Measurements from ENCODE around the gene MAP3K4.

MAP3K4 gene

DNA sequence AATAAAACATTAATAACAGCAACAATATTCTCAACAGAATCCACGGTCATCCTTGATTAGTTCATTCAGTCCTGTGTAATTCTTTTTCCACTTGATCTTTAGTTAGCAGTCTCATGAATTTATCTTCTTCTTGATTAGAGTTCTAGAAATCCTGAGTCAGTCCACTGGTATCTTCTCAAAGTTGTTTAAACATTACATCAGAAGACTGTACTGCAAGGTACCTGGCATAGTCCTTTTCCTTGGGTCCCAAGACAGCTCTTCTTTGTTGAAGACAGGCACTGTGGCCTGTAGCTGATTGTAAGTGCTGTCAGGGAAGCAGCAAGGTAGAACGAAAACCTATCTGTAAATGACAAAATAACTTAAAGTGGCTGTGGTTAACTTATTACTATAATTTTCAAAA is 11.8 kb downstream of the MAP3K4 start:
- DNase-seq, result no peak

- no peak for DNase-seq
These were observed 16.7 kb downstream of the MAP3K4 start for GRCh38 chr6:161008245-161008644.

- DNase-seq, result no peak
These were observed 18.4 kb downstream of the MAP3K4 start for GRCh38 chr6:161009991-161010390.

GRCh38 chr6:161010418-161010817 is 18.8 kb downstream of the MAP3K4 start:
- DNase-seq, result no peak

DNA sequence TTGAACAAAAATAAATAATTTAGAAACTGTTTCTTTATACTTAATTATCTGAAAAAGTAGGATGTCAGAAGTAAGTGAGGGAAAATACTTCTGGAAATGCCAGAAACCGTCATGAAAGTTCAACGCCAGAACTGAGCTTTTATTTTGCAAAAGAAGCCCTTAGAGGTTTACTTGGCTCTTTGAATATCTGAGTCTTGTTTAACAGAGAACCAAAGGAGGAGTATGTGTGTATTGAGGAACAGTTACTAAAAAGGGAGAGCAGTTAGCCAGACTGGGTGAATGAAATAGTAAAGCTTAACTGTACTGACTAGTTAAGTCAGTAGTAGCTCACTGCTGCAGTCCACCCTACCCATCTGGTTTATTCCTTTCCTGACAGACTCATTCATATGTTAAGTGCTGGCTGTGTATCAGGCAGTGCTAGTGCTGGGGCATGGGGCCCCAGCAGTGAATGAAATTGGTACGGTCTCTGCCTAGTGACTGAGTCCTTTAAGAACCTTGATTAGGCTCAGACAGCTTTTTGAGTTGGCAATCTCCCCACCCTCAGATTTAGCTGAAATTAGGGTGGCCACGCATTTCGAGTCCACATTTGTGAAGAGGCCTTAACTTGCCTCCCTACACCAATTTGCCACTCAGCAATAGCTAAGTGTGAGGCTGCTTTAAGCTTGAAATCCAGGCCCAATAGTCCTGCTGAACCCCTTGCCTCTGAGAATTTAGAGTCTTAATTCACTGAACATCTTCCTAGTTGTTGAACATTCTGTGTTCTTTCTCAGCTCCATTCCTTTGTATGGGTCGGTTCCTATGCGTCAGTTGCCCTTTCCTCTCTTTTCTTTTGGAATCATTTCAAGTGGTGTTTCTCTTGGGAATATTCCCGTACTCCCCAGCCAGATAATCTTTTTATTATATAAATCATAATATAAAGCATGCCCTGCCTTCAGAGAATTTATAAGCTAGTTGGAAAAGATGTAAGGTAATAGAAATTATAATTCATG is 20.2 kb downstream of the MAP3K4 start:
- DNase-seq, result no peak

DNA sequence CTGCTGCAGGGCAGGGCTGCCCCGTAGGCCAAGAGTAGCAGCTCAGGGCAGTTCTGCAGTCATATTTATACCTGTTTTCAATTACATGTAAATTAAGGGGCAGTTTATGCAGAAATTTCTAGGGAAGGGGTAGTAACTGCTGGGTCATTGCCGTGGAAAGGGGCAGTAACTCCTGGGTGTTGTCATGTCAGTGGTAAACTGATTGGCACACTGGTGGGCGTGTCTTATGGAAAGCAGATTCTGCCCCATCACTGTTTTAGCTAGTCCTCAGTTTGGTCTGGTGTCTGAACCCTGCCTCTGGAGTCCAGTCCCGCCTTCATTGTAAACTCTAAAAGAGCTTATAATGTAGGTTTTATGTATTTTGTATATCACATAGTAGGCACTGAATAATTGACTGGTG is 22.1 kb downstream of the MAP3K4 start:
- DNase-seq, result no peak

GRCh38 chr6:161017766-161018564 is 26.4 kb downstream of the MAP3K4 start:
- DNase-seq, result no peak

- no peak for DNase-seq
These were observed 27.8 kb downstream of the MAP3K4 start for GRCh38 chr6:161019324-161019839.

- DNase-seq, result no peak
These were observed 30.0 kb downstream of the MAP3K4 start for GRCh38 chr6:161021543-161021942.

DNA sequence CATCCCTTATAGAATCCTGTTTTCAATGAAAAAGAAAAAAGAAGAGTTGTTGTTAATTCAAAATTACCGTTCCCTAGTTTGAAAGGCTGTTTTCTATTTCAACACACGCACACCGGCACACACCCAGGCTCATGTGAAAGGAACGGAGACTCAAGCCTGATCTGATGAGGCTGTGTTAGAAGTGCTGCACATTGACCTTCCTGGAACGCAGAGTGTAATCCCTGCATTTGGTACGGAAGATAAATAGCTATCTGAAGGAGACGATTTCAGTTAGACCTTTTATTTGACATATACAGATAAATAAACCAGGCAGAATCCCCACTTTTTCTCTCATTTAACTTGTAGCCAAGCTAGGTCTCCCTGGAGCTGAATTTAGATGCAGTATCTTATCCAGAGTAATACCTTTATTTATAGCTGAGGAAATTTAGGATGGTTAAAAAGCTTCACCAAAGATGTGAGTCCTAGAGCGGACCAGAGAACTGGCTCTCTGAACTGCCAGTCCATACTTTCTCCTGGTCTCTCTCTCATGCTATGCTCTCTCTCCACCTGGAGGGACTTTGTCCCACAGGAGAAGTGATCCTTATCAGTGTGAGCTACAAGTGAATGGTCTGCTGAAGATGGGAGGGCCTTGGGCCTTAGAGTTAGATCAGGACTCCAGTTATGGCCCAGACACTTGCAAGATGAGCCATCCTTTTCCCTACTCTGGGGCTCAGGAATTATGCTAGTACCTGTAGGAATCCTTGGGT is 30.6 kb downstream of the MAP3K4 start:
- no peak for DNase-seq

DNA sequence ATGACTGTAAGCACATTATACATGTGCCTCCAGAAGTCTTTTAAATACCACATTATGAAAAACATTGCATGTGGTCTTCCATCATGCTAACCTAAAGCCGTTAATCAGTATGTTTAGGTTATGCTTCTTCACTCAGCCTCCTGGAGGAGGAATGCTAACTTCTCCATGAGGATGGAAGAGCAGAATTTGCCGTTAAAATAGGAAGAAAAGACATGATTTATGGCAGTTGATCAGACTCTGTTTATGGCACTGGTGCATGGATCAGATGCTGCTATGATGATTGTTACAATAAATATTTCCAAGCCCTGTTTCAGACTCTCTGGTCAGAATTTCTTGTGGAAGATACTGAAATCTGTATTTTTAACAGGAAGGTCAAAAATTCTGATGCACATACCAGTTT is 31.7 kb downstream of the MAP3K4 start:
- DNase-seq, result no peak

DNA sequence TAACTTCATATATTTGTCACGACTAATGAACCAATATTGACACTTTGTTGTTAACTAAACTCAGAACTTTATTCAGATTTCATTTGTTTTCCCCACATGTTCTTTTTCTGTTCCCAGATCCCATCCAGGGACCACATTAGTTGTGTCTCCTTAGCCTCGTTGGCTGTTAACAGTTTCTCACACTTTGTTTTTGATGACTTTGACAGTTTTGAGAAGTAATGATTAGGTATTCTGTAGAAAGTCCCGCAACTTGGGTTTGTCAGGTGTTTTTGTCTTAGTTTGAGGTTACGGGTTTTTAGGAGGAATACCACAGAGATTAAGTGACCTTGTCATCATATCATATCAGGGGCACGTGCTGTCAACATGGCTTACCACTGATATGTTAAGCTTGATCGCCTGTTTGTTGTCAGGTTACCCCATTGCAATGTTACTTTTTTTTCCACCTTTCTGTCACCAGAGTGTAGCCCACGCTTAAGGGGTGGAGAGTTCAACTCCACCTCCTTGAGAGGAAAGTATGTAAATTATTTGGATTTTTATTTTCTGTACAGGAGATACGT is 32.9 kb downstream of the MAP3K4 start:
- no peak for DNase-seq

- DNase-seq, result no peak
These were observed 35.8 kb downstream of the MAP3K4 start for GRCh38 chr6:161027385-161027784.

GRCh38 chr6:161029195-161029809 is 37.7 kb downstream of the MAP3K4 start:
- no peak for DNase-seq

GRCh38 chr6:161031721-161032495 is 40.3 kb downstream of the MAP3K4 start:
- no peak for DNase-seq

- DNase-seq, result no peak
These were observed 42.1 kb downstream of the MAP3K4 start for GRCh38 chr6:161033667-161034066.

DNA sequence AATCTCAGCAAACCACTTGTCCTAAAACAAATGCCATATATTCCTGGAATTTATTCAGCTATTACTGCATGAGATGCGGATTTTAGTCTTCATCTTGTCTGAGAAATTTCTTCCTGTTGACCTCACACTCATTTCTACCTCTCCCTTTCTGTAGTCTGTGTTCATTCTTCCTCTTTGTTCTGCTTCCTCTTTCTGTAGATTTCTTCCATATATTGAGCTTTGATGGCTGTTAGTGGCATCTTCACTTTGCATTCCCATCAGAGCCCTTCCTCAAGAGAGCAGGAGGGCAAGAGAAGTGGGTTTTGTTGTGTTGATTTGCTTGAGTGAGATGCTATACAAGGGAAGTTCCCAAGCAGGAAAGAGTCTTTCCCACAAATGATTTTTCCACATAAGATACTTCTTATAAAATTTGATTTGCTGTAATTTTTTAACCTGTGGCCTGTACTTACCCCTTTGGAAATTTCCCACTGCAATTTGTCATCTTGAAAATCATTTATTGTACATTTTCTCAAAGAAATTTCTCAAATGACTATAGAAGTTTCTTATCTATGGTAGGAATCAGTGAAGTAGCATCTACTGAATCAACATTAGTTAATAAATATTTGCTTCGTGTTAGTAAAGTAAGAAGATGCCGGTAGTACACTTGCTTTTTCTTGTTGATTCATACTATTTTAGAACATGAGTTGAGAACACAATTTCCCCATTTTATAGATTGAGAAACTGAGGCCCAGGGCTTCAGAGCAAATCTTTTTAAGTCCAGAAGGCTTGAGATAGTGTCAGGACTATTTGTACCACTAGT is 43.8 kb downstream of the MAP3K4 start:
- no peak for DNase-seq

DNA sequence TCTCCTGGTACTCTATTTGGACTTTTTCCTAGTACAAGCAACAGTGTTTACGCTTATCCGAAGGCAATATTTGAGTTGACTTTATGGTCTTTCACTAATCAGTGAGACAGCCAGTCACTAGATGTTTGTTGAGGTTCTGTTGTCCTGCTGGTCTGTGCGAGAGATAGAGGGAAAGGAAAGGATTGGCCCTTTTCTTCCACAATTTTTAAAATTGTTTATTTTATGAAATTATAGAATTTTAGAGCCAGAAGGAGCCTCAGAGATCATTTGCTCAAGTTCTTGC is 44.4 kb downstream of the MAP3K4 start:
- DNase-seq, result no peak

- DNase-seq, result no peak
These were observed 46.3 kb downstream of the MAP3K4 start for GRCh38 chr6:161037873-161038228.

DNA sequence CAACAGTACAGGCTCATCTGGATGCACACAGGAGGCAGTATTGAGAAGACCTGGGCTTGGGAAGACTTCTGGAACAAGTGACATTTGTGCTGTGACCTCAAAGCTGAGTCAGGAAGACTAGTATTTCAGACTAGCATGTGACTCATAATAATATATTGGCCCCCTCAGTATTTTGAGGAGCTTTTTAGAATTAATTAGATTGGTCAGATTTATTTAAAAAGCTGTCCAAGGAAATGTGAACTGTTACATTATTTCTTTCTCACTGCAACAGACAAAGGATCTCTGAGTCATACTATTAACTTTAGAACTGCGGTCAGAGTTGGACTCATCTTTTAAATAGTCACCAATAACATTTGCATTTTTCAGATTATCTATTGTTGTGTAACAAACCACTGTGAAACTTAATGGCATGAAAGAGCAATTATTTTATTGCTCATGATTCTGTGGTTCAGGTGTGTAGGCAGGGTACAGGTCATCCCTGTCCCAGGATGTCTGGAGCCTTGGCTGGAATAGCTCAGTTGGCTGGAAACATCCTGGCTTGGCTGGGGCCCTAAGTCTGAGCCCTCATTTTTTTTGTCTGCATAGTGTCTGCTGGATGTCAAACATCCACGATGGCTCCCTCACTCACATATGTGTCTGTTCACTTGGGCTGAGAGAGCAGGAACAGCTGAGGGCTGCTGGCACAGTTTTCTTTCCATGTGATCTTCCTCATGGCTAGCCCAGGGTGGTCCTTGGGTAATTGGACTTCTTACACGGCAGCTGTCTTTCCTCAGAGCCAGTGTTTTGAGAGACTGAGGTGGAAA is 46.9 kb downstream of the MAP3K4 start:
- no peak for DNase-seq
